WI38 (cell line): ENCODE data around the gene NTN4.

Experiments
- H3K4me3 ChIP-seq: 2 replicates; pipeline ENCODE4 v1.5.1; 2011; ENCODE audit warnings: low read depth, mild to moderate bottlenecking, control low read depth, low read length
- CTCF ChIP-seq: IDR thresholded peaks from 2 replicates; pipeline ENCODE4 v1.5.1; 2012; ENCODE audit warnings: low read depth, mild to moderate bottlenecking, control low read depth, low read length

Gene NTN4

GRCh38 chr12:95633732-95634465 is 156.7 kb downstream of the NTN4 start:
- no peak overlapping the region for H3K4me3 ChIP-seq
- TF ChIP-seq CTCF, result no peak

GRCh38 chr12:95633049-95633731 is 157.4 kb downstream of the NTN4 start:
- no peak for TF ChIP-seq CTCF
- no peak overlapping the region for H3K4me3 ChIP-seq

- no peak for TF ChIP-seq CTCF
- no peak overlapping the region for H3K4me3 ChIP-seq
Observed at GRCh38 chr12:95630496-95630895, 160.1 kb downstream of the NTN4 start.

GRCh38 chr12:95629392-95629791 is 161.2 kb downstream of the NTN4 start:
- TF ChIP-seq CTCF, result no peak

GRCh38 chr12:95626854-95627253 is 163.7 kb downstream of the NTN4 start:
- no peak for TF ChIP-seq CTCF
- no peak overlapping the region for H3K4me3 ChIP-seq

More at GRCh38 chr12:95629392-95629791, 161.2 kb downstream of the NTN4 start:
- no peak overlapping the region for H3K4me3 ChIP-seq

- H3K4me3 ChIP-seq, result no peak overlapping the region
- no peak for TF ChIP-seq CTCF
Observed at GRCh38 chr12:95625012-95625411, 165.6 kb downstream of the NTN4 start.

- TF ChIP-seq CTCF, result no peak
- no peak overlapping the region for H3K4me3 ChIP-seq
Observed at GRCh38 chr12:95624589-95624988, 166.0 kb downstream of the NTN4 start.
